Stimulated activated naive CD8-positive, alpha-beta T cell treated with anti-CD3 and anti-CD28 coated beads, Interleukin-15, Interleukin-2, amounts not matched to agents 100 U/mL and 50 U/mL, for 24 hours (primary cell): ENCODE data around the gene BBX.
"Not testable (repeated sequence)": the region's sequence is repeated elsewhere in the genome, so short reads cannot be mapped to it uniquely, and the experiment has no call there.

Experiments
- ATAC-seq: fragments of 150-1000 bp; cut with Tn5 transposase; one replicate; pipeline ENCODE4 v1.10.0; 2021
- DNase-seq: peaks from one replicate; pipeline ENCODE4 v3.0.0; 2021

BBX gene

DNA sequence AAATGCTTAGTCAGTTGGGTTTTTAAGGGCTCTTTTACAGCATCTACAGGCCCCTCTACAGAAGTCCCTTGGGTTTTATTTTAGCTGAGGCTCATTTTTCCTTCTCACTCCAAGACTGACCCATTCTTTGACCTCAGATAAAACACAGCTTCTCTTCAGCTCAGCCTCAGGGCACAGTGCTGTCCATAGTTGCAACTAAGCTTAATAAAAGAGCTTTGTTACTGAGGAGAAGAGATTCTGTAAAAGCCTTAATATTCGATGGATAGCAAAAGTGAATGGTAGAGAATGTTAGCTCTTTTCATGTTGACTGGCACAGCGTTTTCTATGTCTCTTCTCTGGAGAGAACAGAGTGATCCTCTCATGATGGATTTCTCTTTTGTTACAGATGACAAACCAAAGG lies 277.9 kb downstream of the BBX start:
- ATAC-seq, result no peak
- DNase-seq, result no peak

DNA sequence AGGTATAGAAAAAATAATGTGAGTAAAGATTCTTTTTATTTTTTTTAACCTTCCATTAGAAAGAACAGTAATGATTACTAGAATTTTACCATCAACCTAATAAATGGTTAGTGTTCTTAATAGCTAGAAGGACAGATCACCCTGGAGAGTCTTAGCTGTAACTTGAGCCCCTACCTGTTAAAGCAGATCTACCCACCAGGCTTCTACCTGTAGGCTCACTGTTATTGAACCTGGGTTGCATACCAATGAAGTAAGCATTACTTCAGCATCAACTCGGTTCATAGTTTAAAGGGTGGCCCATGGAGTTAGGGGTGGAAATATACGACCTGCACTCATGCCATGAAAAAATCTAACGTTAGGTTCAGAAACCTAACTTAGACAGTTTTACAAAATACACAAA lies 280.4 kb downstream of the BBX start:
- DNase-seq, result no peak
- ATAC-seq, result no peak

DNA sequence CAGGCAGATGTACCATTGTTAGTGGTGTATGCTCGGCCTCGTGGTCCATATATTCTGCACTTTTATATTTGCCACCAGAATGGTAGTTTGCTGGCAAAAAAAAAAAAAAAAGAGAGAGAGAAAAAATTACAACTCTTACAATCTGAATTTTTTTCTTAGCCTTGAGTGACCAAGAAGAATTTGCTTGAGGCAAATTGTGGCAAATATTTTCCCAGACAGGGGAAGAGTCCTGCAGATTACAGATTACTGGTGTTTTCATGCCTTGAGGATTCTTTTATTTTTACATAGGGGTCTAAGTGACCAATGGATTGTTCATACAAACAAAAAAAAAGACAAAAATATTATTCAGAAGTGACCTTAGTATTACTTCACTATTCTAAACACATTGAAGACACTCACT lies 283.3 kb downstream of the BBX start:
- DNase-seq (no peak), ATAC-seq (no peak)

DNA sequence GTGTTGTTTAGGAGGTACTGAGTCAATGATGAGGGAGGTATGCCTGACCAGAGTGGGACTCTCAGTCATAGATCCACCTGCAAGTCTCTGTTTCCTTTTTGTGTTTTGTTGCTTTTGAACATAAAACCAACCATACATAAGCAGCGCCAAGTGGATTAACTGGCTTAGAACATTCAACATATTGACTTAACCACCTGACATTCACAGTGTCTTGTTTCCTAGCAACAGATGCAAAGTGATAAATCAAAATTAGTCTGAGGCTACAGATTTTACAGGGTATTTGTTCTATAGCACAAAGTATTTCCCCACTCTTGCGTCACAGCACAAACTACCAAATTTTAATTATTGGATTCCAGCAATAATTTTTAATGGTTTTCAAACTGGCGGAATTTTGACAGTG lies 283.8 kb downstream of the BBX start:
- ATAC-seq, result no peak

DNA sequence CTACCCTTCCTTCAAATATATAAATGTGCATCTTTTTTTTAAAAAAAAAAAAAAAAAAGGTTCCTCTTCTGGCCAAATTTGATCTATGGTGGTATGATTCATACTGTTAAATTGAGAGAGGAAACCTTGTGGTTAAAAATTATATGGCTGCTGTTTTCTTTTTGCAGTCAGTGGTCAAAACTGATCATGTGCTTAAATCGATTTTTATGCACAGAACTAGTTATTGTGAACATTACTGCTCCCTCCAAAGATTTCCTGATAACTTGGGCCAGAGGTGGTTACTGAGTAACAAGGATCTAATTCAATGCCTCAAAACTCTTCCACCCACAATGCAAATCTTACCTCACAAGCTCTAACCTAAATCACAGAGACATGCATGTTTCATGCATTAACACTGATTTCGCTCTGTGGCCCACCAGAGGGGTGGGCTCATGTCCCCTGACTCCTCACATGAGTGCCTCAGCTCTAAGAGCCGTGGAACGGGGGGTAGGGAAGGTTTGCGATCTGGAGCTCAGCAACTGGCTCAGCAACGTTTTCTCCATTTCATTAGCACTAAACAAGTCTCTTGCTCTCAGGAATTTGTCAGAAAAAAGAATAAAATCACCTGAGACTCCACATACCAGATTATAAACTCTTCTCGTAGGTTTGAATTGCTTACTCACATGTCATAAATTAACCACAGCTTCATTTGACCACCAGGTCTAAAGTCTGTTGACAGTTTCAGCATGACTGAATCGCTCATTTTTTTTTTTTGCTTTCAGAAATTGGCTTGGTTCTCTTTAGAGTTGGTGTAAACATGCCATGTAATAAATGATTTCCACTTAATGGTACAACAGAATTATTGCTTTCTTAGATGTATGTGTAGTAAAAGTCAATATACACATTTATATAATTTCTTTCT lies 287.7 kb downstream of the BBX start:
- ATAC-seq, result peak; percentile 19
- DNase-seq, result no peak

More for the DNA sequence above, 283.8 kb downstream of the BBX start:
- no peak for DNase-seq

DNA sequence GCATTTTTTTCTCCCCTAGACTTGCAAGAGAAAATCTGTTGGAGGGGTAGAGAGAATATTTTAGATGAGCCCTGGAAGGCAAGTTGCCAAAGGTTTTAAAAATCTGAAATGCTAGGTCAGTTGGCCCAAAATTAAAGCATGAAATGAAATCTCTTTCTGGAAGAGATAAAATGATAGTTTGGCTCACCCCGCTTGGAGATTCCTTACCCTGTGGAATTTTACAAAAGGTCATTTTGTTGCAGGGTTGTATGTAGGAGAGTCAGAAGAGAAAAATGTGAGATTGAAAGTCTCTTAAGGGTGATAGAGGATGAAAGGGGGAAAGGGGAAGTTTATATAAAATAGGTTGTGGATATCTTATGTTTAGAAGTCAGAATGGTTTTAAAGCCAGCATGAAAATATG lies 290.3 kb downstream of the BBX start:
- ATAC-seq (no peak), DNase-seq (no peak)

DNA sequence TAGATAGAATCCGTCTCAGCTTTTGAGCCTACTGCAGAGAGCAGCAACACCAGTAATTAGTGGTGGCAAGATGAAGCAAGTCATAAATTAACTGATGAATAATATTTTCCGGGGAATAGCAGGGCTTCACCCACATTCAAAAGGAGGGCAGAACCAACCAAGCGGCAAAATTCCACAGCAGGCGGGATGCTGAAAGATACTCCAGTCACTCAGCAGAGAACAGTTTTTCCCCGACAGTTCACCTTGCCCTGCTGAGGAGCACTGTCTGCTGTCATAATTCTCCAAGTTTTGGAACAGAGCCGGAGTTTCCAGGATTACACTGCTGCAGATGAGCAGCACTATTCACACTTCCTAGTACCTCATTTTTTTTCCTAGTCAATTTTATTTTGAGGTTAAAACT lies 293.3 kb downstream of the BBX start:
- peak; percentile 23 for ATAC-seq
- DNase-seq, result no peak

DNA sequence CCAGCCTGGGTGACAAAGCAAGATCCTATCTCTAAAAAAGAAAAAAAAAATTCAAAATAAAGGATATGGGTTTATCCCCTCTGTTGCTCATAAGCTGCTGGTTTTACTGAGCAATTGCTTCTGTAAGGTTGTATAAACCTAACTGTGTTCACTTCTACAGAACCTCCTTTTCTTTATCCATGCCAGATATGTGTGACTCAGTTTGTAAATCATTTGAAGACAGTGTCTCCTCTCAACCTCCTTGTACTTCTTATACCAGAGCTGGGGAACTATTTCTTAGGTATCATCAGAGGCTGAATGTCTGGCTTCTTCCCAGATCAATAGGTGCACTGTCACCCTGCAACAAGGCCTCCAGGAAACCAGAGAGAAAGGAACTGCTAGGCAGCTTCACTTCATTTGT lies 294.3 kb downstream of the BBX start:
- ATAC-seq (no peak), DNase-seq (no peak)

DNA sequence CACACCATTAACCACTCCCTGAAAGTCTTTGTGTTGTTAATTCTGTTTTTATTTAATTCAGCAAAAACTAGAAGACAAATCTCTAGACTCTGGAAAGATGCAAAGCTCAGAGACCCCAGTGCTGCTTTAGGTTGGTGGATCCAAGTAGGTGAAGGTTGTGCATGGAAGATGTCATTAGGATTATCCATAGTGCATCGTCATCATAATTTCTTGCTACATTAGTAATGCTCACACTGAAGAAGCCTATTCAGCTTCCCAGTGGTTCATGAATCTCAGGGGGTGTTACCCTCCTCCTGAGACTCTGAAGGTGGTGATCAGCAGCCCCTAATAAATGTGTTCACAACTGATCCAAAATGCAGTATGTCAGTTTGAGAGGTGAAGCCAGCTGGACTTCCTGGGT lies 295.3 kb downstream of the BBX start:
- ATAC-seq, result no peak
- no peak for DNase-seq

DNA sequence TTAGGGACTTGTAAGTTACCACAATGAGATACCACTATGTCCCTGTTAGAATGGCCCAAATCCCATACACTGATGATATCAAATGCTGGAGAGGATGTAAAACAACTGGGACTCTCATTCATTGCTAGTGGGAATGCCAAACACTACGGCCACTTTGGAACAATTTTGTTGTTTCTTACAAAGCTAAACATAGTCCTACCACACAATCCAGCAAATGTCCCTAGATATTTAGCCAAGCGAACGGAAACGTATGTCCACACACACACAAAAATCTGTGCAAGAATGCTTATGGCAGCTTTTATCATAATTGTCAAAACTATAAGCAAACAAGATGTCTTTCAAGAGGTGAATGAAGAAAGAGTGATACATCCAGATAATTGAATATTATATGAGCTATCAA lies 296.9 kb downstream of the BBX start:
- DNase-seq, result no peak
- no peak for ATAC-seq

DNA sequence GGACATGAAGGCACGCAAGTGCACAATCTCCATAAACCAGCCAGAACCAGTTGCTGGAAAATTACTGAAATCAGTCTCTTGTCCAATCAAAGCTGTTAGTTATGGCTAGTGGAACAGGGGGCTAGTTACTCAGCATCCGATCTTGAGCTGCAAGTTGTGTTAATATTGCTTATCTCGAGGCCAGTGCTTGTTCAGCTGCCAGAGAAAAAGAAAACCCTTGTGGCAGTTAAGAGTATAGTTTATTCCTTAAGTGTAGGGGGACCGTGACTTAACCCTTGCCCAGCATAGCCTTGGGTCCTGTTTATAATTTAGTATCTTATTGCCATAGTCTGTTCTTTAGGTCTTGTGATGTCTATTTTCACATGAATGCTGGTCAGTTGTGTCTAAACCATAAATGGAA lies 299.5 kb downstream of the BBX start:
- DNase-seq (no peak), ATAC-seq (no peak)

DNA sequence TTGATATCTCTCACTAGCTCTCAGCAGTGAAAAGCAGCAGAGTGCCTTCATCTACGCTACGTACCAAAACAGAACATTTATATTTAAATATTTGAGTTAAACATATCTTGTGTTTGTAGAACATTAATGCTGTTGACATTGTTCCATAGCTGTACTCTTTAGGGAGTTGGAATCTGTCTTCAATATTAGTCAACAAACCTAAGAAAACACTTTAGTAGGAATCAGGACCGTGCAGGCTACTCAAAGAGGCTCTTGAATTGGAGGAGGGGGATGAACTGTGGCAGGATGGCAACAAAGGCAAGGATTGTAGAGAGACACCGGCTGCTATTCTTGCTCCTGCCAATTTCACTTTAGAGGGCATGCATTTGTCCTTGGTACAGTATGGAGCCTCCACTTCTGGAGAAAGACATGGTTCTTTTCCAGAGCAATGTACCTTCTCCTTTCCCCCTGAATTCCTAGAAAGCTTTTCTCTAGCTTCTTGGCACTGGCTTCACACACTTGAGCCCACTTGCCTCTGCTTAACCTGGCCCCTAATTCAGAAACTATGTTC lies 302.1 kb downstream of the BBX start:
- DNase-seq (no peak), ATAC-seq (no peak)

DNA sequence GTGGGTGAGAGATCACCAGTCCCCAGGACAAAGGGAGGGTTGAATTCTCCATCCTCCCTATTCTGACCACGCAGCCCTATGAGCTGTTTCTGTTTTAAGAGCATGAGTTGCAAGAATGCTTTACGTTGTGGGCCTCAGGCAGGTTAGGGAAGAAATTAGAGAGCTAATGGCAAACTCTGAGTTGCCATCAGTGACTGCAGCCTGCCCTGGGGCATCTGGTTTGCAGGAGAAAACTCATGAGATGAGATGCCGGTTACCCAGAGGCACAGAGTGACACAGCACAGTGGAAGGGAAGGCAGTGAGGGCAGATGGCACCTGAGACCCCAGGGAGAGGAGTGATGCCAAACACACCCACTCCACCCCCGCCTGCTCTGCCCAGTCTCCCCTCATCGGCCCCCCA lies 302.8 kb downstream of the BBX start:
- DNase-seq (no peak), ATAC-seq (no peak)

DNA sequence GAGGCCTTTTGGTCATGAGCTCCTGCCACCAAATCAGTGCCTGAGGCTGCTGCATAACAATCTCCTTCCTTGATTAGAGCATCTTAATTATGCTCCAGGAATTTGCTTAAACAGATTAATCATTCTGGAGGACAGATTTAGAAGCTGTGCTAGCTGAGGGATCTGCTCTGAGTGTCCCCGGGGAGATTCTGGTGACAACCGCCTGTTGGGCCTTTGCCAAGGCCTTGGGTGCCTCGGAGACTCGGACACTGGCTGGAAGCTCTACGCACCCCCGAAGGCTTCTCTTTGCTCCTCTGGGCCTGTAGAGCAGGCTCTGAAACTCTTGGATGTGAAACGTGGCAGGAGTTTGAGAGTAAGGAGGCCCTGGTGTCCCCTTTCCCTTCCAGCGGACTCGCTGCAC lies 304.0 kb downstream of the BBX start:
- ATAC-seq, result no peak
- no peak for DNase-seq

DNA sequence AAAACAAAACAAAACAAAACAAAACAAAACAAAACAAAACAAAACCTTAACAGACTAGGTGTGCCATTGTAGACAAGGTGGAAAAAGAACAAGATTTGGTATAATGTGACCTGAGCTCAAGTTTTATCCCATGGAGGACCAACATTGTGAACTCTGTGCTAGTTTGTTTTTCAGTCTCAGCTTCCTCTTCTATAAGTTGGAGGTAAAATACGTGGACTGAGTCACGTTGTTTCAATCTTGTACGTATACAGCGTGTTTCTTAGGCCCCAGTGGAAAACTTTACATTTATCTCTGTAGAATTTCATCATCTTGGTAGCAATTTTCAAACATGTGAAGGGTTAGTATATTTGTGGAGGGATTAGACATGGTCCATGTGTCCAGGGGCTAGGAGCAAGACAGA lies 306.4 kb downstream of the BBX start:
- no peak for DNase-seq
- no peak for ATAC-seq

DNA sequence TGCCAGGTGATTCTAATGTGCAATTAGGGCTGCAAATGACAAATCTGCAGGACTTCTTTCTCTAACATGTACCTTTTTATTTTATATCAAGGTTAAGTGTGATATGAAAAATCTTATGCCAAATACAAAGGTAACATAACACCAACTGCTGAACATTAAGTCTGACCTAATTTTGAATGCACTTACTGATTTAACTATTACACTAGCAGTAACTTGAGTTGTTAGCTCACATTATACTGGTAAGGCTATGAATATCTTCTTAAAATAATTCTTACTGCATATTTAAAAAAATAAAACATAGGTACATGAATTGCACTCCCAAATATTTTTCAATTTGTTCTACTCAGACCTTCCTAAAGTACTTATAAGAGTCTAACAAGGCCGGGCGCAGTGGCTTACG lies 308.8 kb downstream of the BBX start:
- ATAC-seq (no peak), DNase-seq (no peak)

DNA sequence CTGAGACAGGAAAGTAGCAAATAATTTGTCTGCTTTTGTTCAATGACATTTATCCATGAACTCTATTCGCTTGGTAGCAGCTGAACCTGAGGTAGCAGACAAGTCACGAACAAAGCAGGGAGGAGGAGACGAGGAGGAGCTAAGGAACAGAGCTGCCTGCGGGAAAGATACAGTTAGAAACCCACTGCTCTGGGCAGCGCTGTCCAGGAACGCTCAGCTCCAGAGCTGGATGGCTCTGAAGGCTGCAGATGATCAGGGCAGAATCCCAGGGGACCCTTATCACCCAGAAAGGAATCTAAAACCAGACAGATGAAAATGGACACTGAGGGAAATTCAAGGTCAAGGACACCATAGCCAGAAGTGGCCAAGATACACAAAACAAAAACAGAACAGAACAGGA lies 310.3 kb downstream of the BBX start:
- ATAC-seq, result no peak
- no peak for DNase-seq

DNA sequence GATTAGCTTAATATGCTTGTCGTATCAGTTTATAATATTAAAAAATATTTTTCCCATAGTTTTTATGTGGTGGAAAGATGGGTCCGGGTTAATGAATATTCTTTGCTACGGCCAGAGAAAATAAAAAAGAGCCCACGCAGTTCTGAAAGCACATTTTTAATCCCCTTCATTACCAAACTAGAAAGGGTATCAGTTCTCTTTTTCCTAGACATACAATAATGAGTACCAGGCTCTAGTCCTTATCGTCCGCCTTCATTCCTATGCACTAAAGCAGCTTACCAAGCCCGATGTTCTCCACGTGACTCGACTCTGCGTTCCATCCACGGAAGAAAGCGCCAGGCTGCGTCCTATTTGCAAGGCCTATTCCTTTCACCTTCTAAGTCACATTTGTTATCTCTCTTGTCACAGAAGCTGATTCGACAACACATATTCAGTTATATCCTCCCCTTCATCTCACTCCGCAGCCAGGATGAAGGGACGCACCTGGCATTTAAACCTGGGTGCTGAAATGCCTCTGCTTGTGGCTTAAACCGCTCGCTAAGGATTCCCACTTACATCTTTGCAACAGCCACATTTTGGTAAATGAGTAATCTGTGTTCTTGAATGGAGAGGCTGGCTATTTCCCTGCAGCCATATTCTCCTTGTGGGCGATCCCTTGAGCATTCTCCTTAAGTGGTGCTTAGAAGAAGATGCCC lies 311.1 kb downstream of the BBX start:
- DNase-seq (no peak), ATAC-seq (no peak)

DNA sequence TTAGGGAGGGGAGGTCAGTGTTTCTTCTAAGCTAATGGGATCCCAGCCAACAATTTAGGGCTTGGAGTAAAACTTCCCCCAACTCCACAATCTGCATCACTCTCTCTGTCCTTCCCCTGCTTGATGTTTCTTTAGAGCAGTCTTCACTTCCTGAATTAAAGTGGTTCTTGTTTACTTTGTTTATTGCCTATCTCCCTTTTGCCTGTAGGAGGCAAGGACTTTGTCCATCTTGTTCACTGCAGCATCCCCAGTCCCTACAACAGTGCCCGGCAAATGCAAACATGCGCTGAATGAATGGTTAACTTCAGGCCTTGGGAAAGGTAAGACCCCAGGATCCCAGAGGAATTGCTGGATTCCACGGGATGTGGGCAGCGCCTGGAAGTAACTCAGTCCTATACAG lies 312.2 kb downstream of the BBX start:
- not testable (repeated sequence) for DNase-seq, ATAC-seq

DNA sequence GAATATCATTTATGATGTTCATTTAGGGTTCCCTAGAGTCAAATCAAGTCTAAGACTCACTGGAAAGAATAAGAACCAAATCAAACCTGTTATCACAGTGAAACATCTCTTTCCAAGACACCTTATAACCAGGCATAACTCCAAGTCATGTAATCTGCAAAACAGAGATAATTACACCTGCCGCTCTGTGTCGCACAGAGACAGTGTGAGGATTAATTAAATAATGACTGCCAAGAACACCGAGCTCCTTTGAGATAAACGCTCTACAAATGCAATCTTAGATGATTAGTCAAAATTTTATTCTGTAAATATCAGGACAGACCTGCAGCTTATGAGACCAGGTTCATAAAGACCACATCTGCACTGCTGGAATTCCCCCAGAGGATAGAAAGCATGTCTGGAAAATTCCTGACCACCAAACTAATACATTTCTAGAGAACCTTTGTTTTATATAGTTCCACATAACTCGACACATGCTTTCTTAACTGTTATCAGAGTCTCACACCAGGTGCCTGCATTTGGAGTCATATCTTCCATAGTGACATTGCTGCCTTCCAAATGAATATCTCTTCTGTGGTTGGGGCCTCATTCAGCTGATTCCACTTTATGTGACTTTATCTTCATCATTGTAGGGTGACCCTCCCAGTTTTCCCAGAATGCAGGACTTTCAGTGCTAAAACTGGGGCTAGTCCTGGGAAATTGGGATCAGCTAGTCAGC lies 315.3 kb downstream of the BBX start:
- DNase-seq (no peak), ATAC-seq (peak; percentile 80)

DNA sequence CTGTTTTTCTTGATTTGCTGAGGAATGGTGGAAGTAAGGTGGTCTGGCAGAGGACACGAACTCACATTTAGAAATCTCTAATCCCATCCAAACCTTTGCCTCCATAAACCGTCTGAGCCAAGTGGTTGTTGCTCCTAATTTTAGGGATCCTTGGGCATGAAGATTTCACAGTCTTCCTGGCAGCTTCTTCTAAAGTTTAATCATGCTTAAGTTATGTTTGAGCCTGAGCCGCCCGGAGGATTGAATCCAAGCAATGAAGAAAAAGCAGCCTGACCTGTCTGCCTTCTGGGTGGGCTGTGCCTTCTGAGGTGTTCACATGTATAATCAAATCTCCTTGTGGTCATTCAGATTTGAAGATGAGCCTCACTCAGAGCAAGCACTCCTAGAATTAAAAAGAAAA lies 319.1 kb downstream of the BBX start:
- ATAC-seq (no peak), DNase-seq (no peak)

DNA sequence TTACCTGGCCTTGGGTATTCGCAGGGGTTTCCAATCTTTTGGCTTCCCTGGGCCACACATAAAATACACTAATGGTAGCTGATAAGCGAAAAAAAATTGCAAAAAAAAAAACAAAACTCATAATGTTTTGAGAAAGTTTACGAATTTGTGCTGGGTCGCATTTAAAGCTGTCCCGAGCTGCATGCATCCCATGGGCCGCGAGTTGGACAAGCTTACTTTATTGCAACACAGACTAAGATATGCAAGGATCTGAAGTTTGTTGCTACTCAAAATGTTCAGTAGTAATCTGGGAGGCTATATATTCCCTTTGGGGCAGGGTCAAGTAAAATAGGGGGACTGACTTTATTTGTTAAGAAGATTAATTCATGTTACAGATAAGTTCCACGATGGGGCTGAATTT lies 320.2 kb downstream of the BBX start:
- DNase-seq (no peak), ATAC-seq (no peak)
